HG03097 (cell line): ENCODE data around the gene LARP1B.
"Not testable (repeated sequence)": the region's sequence is repeated elsewhere in the genome, so short reads cannot be mapped to it uniquely, and the experiment has no call there.

Experiments
- ATAC-seq: cut with Tn5 transposase; IDR thresholded peaks from one replicate; pipeline ENCODE4 v1.9.1; 2021; ENCODE audit not compliant: unreplicated experiment, low FRiP score

Gene LARP1B

DNA sequence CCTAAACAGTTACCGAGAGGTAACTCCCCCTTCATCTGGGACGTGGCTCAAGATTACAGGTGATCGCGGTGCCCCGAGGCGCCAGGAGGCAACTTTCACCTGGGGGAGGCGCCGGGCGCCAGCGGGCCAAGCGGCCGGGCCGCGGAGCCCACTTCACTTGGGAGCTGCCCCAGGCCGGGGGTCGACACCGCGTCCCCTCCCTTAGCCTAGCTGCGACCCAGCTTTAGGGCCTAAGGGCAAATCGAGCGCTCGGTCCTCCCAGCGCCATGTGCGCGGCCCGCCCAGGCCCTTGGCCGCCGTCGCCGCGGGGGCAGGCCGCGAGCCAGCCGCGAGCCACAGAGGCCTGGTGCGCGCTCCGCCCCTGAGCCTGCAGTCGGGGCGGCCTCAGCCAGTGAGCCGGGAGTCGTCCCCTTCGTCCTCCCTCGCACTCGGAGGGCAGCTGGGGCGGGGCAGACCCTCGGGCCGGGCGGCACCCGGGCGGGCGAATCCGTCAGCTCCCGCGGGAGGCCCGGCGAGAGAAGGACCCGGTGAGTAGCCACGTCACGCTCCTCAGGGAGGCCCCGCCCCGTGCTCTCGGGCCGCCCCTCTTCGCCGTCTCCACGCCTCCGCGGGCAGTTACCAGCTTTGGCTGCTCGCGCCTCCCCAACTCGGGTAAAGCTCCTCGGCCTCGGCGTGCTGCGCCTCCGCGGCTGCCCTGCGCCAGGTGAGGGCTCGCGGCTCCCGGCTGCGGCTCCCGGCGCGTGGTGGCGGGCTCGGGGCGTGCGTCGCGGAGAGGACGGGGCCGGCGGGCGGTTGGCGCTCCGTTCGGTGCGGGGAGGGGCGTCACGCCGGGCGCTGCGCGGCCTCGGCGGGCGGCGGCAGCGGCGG is at the start of gene LARP1B:
LARP1B (plus strand) TSS at position 614 of the 867 bp plus-strand sequence. CDS start 13,640 bp downstream, outside the sequence.
- peak; percentile 93 for ATAC-seq

DNA sequence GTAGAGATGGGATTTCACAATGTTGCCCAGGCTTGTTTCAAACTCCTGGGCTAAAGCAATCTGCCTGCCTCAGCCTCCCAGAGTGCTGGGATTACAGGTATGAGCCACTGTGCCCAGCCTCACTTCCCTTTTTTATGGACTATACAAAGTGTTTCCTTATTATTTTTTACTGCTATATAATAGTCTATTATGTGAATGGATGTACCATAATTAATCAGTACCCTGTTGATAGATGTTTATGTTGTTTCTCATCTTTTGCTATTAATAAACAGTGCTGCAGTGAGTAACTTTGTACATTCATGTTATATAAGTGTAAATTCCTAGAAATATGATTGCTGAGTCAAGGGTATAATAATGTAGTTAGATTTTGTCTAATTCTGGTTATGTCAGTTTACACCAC is 35.8 kb upstream of the LARP1B start:
- ATAC-seq, result no peak

DNA sequence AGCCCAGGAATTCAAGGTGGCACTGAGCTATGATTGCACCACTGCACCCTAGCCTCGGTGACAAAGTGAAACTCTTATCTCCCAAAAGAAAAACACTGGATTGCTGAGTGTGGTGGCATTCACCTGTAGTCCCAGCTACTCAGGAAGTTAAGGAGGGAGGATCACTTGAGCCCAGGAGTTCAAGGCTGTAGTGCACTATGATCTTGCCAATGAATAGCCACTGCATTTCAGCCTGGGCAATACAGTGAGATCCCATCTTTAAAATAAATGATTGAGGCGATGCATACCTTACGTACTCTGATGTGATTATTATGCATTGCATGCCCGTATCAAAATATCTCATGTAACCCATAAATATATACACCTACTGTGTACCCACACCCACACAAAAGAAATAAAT is 31.2 kb upstream of the LARP1B start:
- no peak for ATAC-seq

DNA sequence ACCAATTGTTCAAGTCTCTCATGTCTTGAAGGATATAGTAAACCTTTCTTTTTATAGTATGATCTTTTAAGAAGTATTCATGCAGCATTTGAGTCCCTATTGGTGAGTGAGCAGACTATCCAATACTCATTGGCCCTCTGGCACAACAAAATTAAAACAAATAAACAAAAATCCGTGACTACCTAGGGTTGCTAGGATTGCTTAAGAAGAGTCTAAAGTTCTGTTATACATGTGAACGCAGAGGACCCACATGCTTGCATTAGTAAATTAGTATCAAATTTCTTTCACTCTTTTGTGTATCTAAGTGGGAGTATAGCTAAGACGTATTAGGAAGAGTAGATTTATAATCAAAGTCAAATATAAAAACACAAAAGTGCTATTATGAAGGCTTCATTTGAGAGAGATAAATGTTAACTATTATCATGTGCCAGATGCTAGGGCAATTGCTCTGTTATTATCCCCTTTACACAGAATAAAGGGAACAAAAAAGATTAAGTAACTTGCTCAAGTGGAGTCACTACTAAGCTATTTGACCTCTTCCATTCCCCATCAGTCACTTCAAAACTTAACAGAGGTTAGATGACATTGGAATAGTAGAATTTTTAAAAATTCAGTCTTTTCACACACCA is 29.2 kb upstream of the LARP1B start:
- no peak for ATAC-seq

- no peak for ATAC-seq
These were observed 21.5 kb upstream of the LARP1B start for GRCh38 chr4:128039568-128039967.

DNA sequence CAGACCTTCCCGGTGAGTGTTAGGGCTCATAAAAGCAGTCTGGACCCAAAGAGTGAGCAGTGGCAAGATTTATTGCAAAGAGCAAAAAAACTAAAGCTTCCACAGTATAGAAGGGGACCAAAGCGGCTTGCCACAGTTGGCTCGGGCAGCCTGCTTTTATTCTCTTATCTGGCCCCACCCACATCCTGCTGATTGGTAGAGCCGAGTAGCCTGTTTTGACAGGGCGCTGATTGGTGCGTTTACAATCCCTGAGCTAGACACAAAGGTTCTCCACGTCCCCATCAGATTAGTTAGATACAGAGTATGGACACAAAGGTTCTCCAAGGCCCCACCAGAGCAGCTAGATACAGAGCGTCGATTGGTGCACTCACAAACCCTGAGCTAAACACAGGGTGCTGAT is 14.1 kb upstream of the LARP1B start:
- ATAC-seq, result not testable (repeated sequence)

DNA sequence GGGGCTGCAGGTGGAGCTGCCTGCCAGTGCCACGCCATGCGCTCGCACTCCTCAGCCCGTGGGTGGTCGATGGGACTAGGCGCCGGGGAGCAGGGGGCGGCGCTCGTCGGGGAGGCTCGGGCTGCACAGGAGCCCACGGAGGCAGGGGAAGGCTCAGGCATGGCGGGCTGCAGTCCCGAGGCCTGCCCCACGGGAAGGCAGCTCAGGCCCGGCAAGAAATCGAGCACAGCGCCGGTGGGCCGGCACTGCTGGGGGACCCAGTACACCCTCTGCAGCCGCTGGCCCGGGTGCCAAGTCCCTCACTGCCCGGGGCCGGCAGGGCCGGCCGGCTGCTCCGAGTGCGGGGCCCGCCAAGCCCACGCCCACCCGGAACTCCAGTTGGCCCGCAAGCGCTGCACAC is 13.6 kb upstream of the LARP1B start:
- ATAC-seq, result not testable (repeated sequence)

DNA sequence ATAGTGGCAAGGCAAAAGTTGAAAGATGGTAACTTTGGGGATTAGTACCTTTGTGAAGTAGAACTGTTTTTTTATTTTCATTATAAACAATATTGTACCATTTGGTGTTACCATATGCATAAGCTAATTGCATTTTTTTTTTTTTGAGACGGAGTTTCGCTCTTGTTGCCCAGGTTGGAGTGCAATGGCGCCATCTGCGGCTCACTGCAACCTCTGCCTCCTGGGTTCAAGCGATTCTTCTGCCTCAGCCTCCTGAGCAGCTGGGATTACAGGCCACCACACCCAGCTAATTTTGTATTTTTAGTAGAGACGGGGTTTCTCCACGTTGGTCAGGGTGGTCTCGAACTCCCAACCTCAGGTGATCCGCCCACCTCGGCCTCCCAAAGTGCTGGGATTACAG is 9.9 kb upstream of the LARP1B start:
- not testable (repeated sequence) for ATAC-seq

GRCh38 chr4:128054907-128055306 is 6.2 kb upstream of the LARP1B start:
- ATAC-seq, result not testable (repeated sequence)

DNA sequence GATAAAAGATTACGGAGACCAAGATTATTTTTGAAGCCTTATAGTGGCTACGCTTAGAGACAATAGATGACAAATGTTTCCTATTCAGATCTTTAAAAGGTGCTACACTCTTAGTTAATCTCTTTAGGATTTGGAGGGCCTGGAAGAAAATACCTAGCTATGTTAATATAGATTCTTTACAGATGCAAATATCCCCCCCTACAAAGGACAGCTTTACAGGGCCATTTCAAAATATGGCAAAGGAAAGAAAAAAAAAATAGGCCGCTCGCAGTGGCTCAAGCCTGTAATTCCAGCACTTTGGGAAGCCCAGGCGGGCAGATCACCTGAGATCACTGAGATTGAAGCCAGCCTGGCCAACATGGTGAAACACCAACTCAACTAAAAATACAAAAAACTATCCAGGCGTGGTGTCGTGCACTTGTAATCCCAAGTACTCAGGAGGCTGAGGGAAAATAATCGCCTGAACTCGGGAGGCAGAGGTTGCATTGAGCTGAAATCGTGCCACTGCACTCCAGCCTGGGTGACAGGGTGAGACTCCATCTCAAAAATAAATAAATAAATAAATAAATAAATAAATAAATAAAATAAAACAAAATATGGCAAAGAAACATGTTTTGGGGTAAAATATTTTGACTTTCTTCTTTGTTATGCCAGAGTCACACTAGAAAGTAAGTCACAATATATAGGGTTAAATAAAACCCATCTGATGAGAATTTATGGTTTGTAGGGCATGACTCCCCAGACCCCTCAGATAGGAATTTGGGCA is 5.5 kb upstream of the LARP1B start:
- ATAC-seq, result not testable (repeated sequence)

GRCh38 chr4:128056396-128056795 is 4.7 kb upstream of the LARP1B start:
- no peak for ATAC-seq

- ATAC-seq, result no peak
These were observed 902 bp upstream of the LARP1B start for GRCh38 chr4:128060121-128060698.

GRCh38 chr4:128061566-128062536 is 739 bp downstream of the LARP1B start:
- peak; percentile 33 for ATAC-seq

DNA sequence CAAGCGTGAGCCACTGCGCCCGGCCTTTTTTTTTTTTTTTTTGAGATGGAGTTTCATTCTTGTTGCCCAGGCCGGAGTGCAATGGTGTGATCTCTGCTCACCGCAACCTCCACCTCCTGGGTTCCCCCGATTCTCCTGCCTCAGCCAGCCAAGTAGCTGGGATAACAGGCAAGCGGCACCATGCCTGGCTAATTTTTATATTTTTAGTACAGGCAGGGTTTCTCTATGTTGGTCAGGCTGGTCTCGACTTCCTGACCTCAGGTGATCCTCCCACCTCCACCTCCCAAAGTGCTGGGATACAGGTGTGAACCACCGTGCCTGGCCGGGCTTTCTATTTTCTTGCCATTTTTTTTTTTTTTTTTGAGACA is 5.3 kb downstream of the LARP1B start:
- ATAC-seq, result not testable (repeated sequence)

GRCh38 chr4:128068918-128069317 is 7.8 kb downstream of the LARP1B start:
- ATAC-seq, result no peak

DNA sequence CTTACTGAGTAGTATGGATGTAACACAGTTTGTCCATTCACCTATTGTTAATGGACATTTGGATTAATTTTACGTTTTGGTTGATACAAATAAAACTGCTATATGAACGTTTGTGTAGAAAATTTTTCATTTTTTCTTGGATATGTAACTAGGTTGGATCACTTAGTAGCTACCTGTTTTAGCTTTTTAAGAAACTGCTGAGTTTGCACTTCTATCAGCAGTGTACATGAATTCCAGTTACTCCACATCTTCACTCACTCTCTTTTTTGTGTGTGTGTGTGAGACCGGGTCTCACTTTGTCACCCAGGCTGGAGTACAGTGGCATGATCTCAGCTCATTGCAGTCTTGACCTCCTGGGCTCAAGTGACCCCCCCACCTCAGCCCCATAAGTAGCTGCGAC is 15.4 kb downstream of the LARP1B start:
- ATAC-seq, result no peak

DNA sequence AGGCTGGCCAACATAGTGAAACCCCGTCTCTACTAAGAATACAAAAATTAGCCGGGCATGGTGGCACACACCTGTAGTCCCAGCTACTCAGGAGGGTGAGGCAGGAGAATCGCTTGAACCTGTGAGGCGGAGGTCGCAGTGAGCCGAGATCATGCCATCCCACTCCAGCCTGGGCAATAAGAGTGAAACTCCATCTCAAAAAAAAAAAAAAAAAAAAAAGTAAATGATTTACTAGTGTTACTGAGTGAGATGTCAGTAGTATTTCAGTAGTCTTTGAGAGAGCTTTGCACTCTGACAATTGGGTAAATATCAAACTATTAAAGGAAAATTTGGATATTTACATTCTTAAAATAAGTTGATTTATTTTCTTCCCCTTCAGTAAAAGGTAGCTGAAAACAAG is 34.2 kb downstream of the LARP1B start:
- not testable (repeated sequence) for ATAC-seq

- no peak for ATAC-seq
These were observed 46.7 kb downstream of the LARP1B start for GRCh38 chr4:128107766-128108165.

DNA sequence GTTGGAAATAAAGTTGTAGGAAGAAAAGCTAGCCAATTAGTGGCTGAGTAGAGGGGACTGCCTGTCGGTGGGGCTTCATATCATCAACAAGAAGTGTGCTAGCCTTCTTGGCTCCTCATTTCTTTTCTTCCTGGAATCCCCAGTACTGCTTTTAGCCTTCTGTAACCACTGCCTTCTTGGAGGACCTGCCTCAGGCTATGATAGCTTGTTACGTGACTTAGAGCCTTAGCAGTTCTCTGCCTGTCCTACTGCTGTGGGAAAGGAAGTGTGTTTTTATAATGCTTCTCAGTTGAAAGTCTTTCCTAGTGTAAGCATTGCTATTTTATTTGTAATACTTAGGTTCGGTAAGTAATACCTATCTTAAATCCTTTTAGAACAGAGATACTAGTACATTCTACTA is 61.9 kb downstream of the LARP1B start:
- ATAC-seq, result no peak

GRCh38 chr4:128130621-128131020 is 69.5 kb downstream of the LARP1B start:
- ATAC-seq, result no peak
